Activated T-cell treated with anti-CD3 and anti-CD28 coated beads for 1 hour (primary cell): Measurements from ENCODE around the gene TUBGCP2.

Experiments
- DNase-seq: peaks from one replicate; pipeline ENCODE4 v3.0.0-alpha.2; 2020; ENCODE audit warnings: low read depth

The TUBGCP2 gene

GRCh38 chr10:133308421-133309099, at the start of gene TUBGCP2, which contains the start of gene ZNF511:
Gene TUBGCP2 (minus strand): TSS chr10:133308872. CDS start chr10:133302941, 5,931 bp downstream.
Gene ZNF511 (plus strand): TSS chr10:133308914. CDS start chr10:133308944, 30 bp downstream.
- DNase-seq: peak; percentile 82

- DNase-seq: peak; percentile 51
Observed at GRCh38 chr10:133357285-133358161, 48.9 kb upstream of the TUBGCP2 start, which contains the start of gene FUOM. Gene FUOM (minus strand): TSS chr10:133358019. CDS start chr10:133358007, 12 bp downstream.

DNA sequence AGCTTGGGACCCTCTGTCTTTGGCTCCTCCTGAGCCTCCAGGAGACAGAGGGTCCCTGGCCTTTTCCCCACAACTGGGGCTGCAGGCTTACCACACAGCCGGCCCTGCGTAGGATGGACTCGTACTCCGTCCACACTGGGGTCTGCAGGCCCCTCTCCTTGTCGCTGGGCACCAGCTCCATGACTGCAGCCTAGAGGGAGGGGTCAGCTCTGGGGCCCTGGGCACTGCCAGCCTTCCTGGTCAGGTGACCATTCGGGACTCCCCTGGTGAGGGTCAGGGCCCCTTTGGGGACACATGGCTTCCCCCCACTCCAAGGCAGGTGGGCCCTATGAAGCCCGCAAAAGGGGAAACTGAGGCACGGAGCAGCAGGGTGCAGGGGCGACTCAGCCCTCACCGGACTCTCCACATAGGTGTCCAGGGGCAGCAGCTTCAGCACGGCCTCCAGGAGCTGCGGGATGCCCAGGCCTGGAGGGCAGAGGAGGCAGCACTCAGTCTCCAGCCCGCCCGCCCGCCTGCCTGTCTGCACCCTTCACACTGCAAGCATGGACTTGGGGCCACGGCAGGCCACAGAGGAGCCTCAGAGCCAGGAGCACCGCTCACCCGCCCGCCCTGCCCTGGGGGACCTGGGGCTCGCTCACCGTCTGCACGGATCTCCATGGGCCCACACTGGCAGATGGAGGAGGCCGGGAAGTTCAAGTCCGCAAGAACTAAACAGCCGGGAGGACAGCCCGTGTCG, 48.0 kb upstream of the TUBGCP2 start:
- no peak for DNase-seq

DNA sequence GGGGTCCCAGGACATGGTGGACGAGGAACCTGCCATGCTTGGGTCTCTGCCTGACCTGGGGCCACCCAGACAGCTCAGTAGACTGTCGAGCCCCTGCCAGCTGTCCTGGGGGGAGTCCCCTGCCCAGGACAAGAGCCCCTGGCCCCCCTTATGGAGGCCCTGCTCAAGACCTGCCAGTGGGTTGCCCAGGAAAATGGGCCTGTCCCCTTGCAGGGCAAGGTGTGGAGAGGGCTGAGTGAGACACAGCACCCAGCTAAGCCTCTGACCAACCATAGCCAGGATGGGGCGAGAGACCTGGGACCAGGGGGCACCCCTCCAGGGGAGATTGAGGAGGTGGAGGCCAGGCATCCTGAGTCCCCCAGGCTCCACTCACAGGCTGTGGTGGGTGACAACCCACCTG, 47.3 kb upstream of the TUBGCP2 start:
- no peak for DNase-seq

DNA sequence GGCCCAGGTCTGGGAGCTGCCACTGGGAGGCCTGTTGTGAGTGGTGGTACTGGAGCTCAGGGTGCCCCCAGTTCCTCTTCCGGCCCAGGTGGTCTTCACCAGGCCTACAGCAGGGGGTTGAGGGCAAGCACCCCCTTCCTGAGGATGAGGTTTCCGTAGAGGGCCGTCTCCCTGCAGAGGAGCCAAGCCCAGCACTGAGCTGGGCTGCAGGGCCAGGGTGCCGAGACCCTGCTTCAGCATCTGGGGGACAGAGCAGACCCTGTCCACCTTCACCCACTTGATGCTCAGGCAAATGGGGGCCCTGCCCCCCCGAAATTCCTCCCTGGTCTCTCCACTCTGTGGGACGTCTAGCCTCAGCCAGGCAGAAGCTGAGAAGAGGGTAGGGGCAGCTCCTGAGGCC, 46.6 kb upstream of the TUBGCP2 start:
- DNase-seq: no peak

- DNase-seq: no peak
Observed at GRCh38 chr10:133354672-133355240, 46.1 kb upstream of the TUBGCP2 start.

DNA sequence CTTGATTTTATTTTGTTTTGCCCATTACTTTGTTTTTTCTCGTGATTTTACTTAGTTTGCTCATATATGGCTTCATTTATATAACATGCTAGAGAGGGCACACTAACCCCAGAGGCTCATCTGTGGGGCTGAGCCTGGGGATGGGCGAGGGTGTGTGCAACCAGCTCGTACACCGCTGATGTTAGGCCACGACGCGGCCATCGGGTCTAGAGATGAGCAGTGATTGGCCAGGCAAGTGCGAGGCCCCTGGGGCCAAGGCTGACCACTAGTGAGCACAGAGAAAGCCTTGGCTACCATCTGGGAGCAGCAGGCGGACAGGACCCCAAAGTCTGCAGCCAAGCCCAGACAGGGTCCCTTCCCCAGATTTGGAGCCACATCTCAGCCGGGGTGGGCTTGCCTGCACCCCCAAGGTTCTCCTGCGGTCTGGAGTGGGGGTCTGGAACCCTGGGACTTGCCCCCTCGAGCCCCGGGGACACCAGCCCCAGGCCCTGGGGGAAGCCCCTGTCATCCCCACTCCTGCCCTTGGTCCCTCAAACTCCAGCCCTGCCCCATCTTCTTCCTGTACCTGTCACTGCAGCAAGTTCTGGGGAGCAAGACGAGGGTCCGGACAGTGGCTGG, 45.4 kb upstream of the TUBGCP2 start:
- no peak for DNase-seq

DNA sequence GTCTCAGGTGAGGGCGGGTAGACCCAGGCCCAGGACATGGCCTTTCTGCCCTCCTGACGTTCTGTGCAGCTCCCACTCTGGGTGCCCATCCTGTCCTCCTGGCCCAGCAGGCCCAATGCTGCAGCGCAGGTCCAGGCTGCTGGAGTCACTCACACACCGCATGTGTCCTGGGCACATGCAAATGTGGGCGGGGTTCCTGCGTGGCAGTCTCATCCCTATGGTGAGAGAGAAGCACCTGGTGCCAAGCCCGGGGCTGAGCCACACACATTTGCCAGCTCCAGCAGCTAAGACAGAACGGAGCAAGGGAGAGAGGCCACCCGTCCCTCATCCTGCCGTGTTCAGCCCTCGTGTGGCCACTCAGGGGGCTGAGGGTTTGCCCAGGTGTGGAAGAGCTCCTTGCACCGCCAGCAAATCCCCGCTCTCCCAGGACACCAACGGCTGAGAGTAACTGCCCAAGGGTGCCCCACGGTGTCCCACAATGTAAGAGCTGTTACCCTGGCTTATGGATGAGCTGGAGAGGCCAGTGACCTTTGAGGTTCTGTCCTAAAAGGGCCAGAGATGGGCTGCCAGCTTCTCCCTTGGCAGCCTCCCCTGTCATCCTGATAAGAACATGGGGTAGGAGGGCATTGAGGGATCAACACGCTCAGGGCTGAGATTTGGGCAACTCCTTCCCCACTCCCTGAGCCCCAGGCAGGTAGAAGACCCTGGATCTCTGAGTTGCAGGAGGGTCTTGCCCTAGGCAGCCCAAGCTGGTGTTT, 44.7 kb upstream of the TUBGCP2 start:
- DNase-seq: no peak

DNA sequence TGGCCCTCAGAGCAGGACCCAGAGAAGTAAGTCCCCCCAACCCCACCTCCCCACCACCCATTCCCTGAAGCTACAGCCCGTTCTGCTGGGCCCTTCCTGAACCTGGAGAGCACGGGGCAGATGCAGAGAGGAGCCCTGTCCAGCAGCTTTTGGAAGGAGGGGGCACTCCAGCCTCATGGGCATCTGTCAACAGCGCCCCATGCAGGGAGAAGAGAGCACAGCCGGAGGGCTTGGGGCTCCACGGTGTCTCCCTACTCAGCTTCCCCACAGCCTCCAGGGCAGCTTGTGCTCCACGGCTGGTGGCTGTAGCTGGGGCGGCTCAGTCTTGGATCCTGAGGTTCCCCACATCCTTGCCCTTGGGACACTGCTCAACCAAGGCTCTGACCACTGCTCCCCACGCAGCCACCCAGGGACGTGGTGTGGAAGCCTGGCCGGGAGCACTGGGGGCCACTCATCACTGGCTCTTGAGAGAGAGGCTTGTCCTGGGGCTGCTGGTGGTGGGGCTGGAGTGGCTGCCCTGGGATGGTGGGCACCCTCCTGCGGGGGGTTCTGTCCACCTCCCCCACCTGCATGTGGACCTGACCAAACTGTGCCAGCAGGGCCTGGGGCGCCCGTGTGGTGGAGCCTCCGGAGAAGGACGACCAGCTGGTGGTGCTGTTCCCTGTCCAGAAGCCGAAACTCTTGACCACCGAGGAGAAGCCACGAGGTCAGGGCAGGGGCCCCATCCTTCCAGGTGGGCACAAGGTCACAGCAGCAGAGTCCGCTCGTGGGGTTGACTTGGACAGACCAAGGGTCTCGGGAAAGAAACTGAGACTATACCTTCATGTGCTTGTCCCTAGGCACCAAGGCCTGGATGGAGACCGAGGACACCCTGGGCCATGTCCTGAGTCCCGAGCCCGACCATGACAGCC, 43.0 kb upstream of the TUBGCP2 start:
- no peak for DNase-seq

DNA sequence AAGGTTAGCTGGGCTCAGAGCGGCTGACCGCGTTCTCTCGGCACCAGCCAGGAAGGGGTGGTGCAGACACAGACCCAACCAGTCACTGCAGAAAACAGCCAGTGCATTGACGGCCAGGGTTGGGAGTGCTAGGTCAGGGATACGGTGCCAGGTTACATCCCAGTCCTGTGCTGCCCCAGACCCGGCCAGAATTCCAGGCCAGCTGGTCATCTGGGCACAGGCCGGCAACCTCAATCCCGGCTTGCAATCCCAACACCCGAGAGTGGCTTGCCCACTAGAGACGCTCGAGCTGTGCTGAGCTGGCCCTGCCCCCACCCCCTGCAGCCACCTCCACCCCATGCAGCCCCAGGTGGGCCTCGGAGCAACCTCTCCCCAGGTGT, 42.3 kb upstream of the TUBGCP2 start:
- DNase-seq: no peak

GRCh38 chr10:133350283-133350949, 41.7 kb upstream of the TUBGCP2 start:
- DNase-seq: no peak

GRCh38 chr10:133349577-133350011, 40.9 kb upstream of the TUBGCP2 start:
- DNase-seq: no peak

- DNase-seq: no peak
Observed at GRCh38 chr10:133349160-133349568, 40.5 kb upstream of the TUBGCP2 start.

DNA sequence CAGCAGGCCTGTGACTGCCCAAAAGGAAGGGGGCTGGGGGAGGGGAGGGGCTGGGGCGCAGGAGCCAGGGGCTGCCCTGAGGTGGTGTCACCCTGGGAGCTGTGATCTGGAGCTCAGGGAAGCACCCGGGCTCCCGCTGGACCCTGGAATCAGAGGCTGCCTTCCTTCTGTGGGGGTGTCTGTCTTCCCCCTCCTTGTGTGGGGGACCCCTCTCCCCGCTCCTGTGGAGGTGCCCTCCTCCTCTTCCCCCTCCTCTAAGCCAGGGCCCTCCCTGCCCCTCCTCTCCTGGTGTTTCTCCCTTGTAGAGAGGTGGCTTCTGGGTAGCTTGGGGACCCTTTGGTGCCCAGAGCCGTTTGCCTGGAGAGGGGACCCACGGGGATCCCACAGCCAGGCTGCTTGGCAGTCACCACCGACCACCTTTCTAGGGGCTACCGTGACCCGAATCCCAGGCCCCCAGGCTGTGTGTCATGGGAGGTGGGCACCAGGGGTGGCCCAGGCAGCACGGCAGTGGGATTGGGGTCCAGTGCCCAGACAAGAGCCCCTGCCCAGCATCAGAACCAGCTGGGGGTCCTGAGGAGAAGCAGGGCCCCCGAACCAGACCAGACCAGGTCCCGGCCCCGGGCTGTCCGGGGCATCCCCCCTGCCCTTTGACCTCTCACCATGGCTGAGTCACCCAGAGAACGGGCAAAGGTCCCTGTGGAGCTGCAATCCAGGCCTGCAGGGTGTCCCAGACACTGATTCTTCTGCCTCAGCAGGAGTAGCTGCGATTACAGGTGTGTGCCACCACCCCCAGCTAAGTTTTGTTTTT, 39.2 kb upstream of the TUBGCP2 start:
- no peak for DNase-seq

DNA sequence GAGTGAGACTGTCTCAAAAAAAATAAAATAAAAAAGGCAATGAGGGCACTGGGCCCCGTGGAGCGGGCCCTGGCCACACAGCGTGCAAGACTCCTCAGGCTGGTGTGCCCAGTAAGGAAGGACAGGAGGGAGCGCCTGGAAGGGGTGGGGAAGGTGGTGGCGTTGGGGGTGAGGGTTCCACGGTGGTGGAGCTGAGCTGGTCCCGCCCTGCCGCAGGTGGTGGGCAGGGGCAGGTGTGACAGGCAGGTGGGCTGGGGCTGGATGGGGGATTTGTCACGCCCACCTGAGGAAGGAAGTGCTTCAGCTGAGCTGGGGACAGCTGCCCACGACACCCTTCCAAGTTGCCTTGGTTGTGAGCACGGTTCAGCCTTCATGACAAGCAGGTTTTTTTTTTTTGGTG, 37.7 kb upstream of the TUBGCP2 start:
- DNase-seq: no peak

DNA sequence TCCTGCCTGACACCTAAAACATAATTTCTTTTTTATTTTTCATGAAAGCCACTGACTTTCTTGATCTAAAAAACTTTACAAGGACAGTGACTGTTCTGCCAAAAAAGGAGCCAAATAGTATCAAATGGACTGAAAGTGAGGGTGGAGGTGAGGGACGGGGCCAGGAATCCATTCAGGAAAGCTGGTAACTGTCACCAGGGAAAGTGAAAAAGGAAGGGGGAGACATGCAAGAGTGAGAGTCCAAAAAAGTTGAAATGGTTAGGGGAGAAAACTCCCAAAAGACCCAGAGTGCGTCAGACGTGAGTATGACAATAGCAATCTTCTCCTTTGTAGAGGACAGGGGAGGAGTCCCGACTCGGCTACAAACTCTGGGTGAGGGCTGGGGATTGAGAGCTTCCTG, 35.6 kb upstream of the TUBGCP2 start:
- no peak for DNase-seq

- DNase-seq: no peak
Observed at GRCh38 chr10:133343558-133343957, 34.9 kb upstream of the TUBGCP2 start.

- no peak for DNase-seq
Observed at GRCh38 chr10:133342942-133343341, 34.3 kb upstream of the TUBGCP2 start.
